ENCODE results near the gene UNC93A. TPM values are rescaled to one million over a fixed set of nuclear protein-coding genes. Genes with fewer than 3 reads are reported as not detected.
"Not testable (repeated sequence)": the region's sequence is repeated elsewhere in the genome, so short reads cannot be mapped to it uniquely, and the experiment has no call there.

The UNC93A gene
- polyA plus RNA-seq, 3 donors = 3.0 to 14.3 (median 7.4) TPM

DNA sequence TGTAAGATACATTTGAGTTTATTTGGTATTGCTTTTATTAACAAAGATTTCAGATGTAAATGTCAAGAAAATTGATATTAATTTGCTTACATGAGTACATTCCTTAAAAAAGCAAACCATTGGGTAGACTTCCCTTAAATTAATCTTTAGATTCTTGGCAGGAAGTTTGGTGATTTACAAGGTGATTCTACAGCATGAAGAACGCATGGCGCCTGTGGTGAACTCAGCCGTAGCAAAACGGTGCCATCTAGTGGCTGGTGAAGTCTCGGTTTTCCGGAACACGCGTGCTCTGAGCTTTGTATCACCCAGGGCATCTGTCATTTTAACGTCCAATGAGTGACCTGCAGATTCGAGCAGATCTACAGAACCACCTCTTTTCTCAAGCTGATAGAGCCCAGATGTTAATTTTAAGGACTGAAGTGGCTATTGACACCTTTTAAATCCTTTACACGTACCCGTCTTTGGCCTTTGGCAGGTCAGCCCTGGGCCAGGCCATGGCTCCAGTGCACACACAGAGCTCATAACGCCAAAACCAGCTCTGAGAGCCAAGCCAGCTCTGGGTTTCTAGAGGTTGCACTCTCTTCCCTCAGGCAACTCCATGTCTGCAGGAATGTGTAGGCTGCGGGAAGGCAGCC lies 2.4 kb upstream of the UNC93A start:
- peak in 1 of 11 donors; percentile 42 for DNase-seq (ENCODE audit: extremely low read depth in 1 of 11, low read depth in 9 of 11, low spot score in 4 of 11)

DNA sequence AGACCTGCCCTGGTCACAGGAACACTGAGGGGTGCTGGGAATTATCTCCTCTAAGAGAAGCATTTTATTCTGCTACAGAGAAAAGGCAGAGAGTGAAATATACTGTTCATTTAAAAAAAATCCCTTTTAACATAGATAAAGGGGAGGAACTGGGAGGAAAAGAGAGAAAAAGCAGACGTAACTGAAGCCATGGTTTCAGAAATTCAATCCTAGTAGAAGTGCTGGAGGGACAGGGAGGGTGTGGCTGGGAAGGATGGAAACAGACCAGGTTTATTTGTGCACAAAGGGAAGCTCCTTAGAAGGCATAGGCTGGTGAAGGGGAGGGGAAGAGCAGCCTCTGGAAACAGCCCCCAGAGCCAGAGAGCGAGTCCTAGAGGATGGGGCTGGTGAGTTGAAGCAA lies 1.8 kb upstream of the UNC93A start:
- not testable (repeated sequence) for DNase-seq (ENCODE audit: extremely low read depth in 1 of 11, low read depth in 9 of 11, low spot score in 4 of 11)

DNA sequence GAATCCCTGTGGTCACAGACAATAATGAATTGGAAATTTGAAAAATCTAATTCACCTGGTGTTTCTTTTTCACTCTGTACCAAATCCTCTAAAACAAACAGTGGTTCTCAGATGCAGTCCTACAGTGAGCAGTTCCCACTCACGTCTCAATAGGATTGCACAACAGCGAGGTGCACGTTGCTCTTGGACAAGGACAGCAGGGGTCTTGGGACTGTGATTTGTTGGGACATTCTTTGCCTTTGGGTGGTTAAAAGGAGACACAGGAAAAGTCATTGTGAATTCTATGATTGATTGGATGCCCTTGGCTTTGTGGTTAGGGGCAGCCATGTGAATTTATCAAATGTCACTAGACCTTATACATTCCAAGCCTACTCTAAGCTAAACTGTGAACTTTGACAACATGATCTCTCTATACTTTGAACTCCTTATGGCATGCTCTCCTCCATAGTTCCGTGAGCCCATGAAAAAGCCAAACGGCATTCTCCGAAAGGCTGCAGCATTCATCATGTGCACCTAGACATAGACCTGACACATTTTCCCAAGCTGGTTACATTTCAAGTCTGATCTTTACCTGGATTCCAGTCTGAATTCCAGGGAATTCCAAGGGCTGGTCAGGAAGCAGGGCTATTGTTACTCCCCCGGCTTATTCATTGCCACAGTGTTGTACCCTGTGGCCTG lies 647 bp downstream of the UNC93A start:
- DNase-seq (ENCODE audit: extremely low read depth in 1 of 11, low read depth in 9 of 11, low spot score in 4 of 11) = no peak

DNA sequence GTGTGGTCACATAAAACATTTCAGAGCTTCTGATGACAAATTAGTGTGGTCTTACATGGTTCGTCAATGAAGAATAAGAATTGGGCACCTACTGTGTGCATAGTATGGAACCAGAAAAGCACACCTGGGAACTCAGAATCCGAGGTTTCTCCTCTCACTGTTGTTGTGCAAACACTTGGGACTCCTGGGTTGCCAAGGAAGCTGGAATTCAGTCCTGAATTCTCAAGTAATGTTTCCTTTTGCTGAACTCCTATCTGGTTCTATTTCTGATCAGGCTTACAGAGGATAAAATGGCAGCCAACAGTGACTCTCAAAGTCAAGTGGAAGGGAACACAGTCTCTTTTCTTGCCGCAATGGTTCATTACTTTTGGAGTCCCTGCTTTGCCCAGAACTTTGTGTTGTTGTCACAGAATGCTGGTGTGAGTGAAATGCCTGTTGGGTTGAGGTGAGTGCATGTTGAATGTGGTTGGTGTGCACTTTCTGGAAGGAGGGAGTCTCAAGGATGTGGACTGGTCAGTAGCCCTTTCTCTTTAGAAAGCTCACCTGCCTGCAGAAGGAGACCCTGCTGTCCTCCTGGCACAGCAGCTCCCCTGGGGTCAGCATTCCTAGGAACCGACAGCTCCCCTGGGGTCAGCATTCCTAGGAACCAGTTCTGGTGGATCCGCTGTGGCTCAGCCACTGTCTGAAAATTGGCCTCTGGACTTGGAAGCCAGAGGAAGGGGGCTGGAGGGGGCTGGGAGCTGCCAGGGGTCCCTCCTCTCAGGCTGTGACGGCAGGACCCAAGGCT lies 1.4 kb downstream of the UNC93A start:
- DNase-seq (ENCODE audit: extremely low read depth in 1 of 11, low read depth in 9 of 11, low spot score in 4 of 11) = no peak

DNA sequence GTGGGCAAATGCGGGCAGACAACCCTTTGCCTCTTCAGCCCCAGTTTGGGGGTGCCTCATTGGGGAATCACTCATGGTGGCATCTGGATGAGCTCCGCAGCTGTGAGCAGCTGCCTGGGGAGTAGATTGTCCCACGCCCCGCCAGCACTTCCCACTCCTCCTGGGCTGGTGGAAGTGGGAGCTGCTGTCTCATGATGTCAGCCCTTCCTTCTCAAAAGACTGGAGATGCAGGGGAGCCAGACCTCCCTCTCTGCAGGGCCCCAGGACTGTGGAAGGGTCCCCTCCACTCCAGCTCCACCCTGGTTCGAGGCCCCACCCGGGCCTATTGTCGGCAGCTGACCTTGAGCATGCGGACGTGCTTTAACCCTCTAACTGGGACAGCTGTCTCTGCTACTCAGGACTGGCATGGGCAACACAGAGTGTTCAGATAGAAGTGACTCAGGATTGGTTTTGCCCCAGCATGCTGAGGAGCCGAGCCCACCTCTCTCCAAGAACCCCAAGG lies 2.0 kb downstream of the UNC93A start:
- no peak for DNase-seq (ENCODE audit: extremely low read depth in 1 of 11, low read depth in 9 of 11, low spot score in 4 of 11)

DNA sequence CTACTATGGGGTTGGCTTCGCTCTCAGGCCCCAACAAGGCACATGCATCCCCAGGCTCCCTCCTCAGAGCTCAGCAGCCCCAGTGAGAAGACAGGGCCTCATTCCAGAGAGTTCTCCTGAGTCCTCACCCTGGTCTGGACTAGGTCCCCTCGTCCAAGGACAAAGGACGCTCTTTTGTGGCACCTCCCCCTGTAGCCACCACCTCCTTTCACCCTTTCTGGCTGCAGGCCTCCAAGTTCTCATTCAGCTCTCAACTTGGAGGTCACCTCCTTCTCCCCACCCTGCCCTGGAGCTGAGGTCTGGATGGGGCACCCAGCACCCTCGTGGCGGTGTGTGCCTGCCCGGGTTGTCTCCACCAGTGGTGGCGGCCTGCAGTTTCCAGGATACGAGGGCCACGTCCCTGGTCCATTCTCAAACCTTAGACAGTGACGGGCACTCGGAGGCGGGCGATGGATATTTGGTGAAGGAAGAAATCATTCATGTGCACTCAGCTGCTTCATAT lies 2.5 kb downstream of the UNC93A start:
- DNase-seq (ENCODE audit: extremely low read depth in 1 of 11, low read depth in 9 of 11, low spot score in 4 of 11) = no peak

DNA sequence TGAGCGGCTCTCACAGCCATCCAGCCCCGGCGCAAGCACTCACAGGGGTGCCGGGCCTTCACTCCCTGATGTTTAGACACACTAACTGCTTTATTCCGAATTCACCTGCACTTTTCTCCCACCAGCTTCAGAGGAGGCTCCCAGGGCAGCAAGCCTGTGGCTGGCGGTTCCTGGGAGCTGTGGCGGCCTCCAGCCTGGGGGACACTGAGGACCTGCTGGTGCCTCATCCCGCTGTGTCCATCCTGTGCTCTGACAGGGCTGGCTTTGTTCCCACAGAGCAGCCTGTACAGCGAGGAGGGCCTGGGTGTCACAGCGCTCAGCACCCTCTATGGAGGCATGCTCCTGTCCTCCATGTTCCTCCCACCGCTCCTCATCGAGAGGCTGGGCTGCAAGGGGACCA lies 3.1 kb downstream of the UNC93A start:
- DNase-seq (ENCODE audit: extremely low read depth in 1 of 11, low read depth in 9 of 11, low spot score in 4 of 11) = no peak

DNA sequence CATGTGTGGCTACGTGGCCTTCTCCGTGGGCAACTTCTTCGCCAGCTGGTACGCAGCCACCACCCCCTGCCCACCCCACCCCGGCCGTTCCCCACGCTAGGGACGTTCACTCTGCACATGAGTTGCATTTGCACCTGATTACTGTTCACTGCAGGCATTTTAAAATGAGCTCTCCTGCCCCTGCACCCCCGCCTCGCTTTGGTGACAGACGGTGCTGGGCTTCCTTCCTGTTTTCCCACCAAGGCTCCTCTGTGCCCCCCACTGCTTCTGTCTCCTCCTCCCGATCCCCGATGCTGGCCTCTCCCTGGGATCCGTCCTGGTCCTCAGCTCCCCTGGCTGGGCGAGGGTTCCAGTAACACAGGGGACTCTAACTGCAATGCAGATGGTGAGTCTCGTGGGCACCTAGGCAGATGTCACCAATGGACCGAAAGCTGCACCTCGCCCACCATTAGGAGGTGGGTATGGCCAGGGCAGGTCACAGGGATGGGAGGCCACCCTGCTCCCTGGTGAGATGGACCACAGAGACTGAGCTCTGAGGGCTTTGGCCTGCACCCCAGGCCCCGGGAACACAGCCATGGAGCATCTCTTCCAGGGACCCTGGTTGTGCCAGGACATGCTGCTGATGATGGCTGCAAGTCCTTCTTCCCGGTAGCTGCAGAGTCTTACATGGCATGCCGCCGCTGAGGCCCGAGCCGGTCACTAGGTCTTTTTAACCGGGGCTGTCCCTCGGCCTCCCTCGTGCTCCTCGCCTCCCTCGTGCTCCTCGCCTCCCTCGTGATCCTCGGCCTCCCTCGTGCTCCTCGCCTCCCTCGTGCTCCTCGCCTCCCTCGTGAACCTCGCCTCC lies 3.8 kb downstream of the UNC93A start:
- no peak for DNase-seq (ENCODE audit: extremely low read depth in 1 of 11, low read depth in 9 of 11, low spot score in 4 of 11)

DNA sequence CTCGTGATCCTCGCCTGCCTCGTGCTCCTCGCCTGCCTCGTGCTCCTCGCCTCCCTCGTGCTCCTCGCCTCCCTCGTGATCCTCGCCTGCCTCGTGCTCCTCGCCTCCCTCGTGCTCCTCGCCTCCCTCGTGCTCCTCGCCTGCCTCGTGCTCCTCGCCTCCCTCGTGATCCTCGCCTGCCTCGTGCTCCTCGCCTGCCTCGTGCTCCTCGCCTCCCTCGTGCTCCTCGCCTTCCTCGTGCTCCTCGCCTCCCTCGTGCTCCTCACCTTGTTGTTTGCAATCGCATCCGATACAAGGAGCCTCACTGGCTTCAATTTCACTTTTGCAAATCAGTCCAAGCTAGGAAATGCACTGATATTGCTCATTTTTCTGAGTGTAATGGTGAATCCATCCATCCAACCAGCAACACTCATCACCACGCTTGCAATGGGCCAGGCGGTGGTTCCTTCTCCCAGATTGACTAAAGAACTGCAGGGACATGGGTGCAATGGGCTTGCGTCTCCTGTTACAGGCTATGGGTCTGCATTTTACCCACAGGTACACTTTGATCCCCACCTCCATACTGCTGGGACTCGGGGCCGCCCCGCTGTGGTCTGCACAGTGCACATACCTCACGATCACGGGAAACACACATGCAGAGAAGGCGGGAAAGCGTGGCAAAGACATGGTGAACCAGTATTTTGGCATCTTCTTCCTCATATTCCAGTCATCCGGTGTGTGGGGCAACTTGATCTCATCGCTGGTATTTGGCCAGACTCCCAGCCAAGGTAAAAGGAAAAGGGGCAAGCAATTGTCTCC lies 4.6 kb downstream of the UNC93A start:
- DNase-seq (ENCODE audit: extremely low read depth in 1 of 11, low read depth in 9 of 11, low spot score in 4 of 11) = no peak

DNA sequence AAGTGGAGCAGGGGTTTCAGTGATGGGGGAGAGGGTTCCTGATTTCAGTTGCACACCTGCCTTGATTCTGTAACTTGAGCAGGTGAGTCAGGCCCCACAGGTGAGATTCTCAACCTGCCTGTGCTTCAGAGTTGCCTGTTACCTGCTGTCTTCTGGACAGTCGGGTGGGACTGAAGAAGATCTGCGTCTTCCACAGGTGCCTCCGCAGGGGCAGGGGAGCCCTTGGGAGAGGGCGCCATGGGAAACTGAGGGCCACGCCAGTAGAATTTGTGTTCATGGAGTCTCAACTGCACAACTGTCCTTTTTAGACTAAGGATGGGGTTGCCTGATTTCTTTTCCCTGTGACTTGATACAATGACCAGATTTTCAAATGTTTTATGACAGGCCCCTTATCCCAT lies 5.2 kb downstream of the UNC93A start:
- DNase-seq (ENCODE audit: extremely low read depth in 1 of 11, low read depth in 9 of 11, low spot score in 4 of 11) = no peak

DNA sequence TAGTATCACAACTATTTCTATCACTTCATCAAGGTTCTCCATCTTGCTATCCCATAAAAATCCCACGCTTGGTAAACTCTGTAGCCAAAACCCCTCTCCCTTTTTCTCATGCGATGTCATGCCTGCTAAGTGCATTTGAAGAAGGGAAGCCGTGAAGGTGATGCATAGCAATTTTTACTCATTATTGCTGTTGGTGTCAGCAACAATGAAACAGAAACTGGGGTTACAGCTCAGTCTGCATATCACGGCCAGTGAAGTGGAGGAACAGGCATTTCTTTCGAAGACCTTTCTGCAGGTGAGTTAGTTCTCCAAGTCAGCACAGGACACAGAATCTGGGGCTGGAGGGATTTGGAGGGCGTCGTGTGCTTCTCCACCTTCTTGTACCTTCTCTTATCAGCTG lies 5.8 kb downstream of the UNC93A start:
- no peak for DNase-seq (ENCODE audit: extremely low read depth in 1 of 11, low read depth in 9 of 11, low spot score in 4 of 11)

DNA sequence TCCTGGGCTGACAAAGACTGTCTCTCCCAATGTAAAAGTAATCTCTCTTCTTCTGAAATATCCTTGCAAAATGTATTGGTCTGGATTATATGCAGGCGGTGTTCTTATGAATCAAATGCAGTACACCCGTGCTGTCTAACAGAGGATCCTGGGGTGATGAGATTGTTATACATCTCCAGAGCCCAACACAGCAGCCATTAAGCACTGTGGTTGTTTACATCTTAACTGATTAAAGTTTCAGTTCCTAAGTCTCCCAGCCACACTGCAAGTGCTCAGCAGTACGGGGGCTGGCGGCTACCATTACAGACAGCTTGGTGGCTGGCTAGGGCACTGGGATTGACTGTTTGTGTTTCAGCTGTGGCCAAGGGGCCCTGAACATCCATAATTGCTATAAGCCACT lies 7.0 kb downstream of the UNC93A start:
- DNase-seq (ENCODE audit: extremely low read depth in 1 of 11, low read depth in 9 of 11, low spot score in 4 of 11) = no peak

DNA sequence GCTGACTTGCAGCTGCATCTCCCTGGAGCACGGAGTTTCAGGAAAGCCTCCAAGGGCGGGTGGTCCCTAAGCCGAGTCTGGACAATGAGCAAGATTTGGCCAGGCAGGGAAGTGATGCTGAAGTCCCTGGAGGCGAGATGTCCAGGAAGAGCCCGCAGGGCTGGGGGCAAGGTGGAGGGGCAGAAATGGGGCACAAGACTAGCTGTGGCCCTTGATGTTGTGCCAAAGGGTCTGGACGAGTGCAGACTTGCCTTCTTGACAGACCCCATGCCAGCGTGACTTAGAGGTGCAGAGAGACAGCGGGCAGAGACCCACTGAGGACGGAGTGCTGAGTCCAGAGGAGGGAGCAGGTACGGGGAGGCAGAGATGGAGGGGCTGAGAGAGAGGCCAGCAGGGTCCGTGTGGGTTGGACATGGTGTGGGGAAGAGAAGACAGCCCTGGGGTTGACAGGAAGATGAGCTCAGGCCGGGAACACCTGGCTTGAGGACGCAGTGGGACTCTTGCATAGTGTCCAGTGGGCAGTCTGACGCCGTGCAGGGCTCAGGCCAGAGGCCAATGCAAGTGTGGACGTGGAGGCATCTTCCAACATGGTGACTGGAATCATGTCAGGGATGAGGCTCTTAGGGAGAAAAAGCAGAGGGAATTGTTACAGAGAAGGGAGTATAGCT lies 8.7 kb downstream of the UNC93A start:
- no peak for DNase-seq (ENCODE audit: extremely low read depth in 1 of 11, low read depth in 9 of 11, low spot score in 4 of 11)

DNA sequence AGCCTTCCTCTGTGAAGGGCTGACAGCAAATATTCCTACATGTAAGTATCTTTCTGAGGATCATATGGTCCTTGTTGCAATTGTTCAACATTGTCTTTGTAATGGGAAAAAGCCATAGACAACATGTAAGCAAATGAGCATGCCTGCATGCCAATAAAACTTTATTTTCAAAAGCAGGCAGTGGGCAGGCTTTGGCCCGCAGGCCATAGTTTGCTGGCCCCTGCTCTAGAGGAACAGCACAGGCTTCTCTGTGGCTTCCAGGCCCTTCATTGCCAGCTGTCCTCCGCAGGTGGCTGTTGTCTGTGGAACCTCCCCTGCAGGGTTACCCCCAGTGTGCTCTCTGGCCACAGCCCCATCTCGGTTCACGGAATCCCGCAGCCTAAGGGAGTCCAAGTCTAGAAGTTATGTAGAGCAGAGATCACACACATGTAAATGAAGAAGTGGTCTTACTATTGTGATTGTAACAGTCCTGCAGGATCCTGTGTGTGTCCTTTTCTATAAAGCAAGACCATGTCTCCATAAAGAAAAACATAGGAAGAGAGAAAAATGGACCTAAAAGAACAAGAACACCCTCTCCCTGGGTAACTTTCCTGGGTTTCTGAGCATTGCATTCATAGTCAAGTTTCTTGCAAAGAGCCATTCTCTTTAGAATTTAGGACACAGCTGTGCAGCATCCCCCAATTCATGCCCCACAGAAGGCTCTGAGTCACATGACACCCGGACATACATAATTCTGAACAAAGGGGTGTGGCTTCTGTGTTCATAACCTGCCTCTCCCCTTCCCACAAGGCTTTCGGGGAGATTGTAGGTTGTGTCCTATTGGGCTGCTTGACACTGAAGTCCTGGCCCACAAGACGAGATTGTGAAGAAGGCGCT lies 10.0 kb downstream of the UNC93A start:
- DNase-seq (ENCODE audit: extremely low read depth in 1 of 11, low read depth in 9 of 11, low spot score in 4 of 11) = no peak

DNA sequence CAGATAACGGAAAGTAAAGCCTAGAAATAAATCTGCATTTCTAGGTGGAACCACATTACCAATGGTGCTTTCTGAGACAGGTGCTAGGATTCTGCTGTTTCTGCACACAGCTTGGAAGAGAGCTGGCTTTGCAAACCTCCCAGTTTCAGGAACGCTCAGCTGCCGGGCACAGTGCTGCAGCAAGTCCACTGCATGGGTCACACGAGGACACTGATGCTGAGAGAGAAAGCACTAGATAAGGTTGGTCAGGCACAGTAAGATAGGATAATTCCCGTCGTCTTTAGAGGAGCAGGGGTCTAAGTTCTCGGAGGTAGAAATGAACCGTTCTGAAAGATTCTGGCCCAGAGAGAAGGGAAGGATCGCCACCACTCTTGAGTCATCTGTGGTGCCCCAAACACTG lies 11.0 kb downstream of the UNC93A start:
- no peak for DNase-seq (ENCODE audit: extremely low read depth in 1 of 11, low read depth in 9 of 11, low spot score in 4 of 11)

DNA sequence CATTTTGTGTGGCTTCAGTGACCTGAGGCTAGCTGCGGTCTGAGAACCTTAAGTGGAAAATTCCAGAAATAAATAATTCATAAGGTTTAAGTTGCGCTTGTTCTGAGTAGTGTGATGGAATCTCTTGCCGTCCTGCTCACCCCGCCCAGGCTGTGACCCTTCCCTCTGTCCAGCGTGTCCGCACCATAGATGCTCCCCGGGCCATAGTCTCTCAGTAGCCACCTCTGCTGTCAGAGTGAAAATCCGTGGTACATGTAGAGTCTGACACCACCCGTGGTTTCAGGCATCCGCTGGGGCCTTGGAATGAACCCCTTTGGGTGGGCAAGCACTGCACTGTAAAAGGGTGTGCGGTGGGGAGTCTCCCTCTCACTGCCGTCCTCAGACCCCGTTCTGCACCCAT lies 11.7 kb downstream of the UNC93A start:
- no peak for DNase-seq (ENCODE audit: extremely low read depth in 1 of 11, low read depth in 9 of 11, low spot score in 4 of 11)
